Measurements from ENCODE around the gene SLC35F1. TPM values are rescaled to one million over a fixed set of nuclear protein-coding genes. Genes with fewer than 3 reads are reported as not detected.

Gene SLC35F1
- polyA plus RNA-seq, 3 donors from 2014 or later, result not detected

DNA sequence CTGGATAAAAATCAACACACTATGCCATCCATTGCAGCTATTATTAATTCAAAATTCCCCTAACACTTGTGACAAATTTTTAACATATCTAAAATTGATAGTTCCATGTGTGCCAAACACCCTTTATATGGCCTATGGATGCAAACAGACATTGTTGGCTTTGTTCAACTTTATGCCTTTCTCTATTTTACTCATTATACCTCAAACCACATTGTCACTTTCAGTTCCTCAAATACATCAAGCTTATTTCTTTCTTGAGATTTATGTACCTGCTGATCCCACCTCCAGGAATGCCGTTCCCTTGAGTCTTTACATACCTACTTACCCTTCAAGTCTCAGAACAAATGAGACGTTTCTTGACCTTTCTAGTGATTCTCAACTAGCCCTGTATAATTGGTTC, 447.6 kb downstream of the SLC35F1 start:
- DNase-seq, result no peak
- H3K4me3 Mint-ChIP-seq, result no peak overlapping the region
- peaks cover 4 to 9% (median 6%) of the 10 kb centered on the region in 3 donors for H3K27me3 Mint-ChIP-seq (ENCODE audit: low read depth in 3 of 3)
- peaks cover 0 to 3% (median 0%) of the 10 kb centered on the region in 3 donors for H3K36me3 Mint-ChIP-seq
- peaks cover 0 to 2% (median 0%) of the 10 kb centered on the region in 6 donors for H3K9me3 Mint-ChIP-seq
- H3K4me1 Mint-ChIP-seq, result no peaks in the 10 kb centered on the region
- no peak overlapping the region for H3K27ac Mint-ChIP-seq

DNA sequence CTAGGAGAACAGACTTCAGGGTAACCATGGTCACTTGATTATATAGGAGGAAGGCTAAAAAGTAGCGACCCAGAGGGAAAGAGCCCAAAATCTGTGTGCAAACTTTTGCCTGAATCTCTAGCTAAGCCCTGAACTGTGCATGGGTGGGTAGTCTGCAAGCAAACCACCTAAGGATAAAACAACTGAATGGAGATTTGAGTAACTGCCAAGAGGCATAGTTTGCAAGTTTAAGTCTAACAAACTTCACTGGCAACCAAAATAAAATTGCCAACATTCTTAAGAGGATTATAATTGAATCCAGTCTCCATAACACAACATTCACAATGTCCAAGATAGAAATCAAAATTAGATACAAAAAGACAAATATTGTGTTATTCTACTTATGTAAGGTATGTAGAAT, 449.0 kb downstream of the SLC35F1 start:
- Mint-ChIP-seq H3K9me3 (peaks cover 0 to 2% (median 0%) of the 10 kb centered on the region in 6 donors), H3K4me1 (no peaks in the 10 kb centered on the region), H3K27ac (no peak overlapping the region), H3K27me3 (ENCODE audit: low read depth in 3 of 3) (peaks cover 4 to 9% (median 6%) of the 10 kb centered on the region in 3 donors), H3K36me3 (peaks cover 0 to 3% (median 3%) of the 10 kb centered on the region in 3 donors), H3K4me3 (no peak overlapping the region)
- no peak for DNase-seq

DNA sequence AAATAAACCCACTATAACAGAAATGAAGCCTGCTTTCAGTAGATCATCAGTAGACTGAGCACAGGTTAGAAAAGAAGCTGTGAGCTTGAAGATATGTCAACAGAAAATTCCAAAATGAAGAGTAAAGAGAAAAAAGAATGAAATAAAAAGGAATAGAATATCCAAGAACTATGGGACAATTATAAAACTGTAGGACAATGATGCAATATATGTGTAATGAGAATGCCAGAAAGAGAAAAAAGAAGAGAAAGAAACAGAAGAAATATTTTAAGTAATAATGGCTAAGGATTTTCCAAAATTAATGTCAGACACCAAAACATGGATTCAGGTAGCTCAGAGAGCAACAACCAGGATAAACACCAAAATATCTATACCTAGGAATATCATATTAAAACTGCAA, 449.6 kb downstream of the SLC35F1 start:
- H3K27ac Mint-ChIP-seq, result no peak overlapping the region
- H3K9me3 Mint-ChIP-seq, result peaks cover 0 to 2% (median 0%) of the 10 kb centered on the region in 6 donors
- peaks cover 4 to 9% (median 6%) of the 10 kb centered on the region in 3 donors for H3K27me3 Mint-ChIP-seq (ENCODE audit: low read depth in 3 of 3)
- no peak for DNase-seq
- H3K36me3 Mint-ChIP-seq, result peaks cover 0 to 3% (median 3%) of the 10 kb centered on the region in 3 donors
- H3K4me1 Mint-ChIP-seq, result no peaks in the 10 kb centered on the region
- no peak overlapping the region for H3K4me3 Mint-ChIP-seq

Other genes starting within 250 kb of the SLC35F1 start
- gene NUS1, start 231.8 kb upstream of the SLC35F1 start, polyA plus RNA-seq, result 10 to 100 TPM; 16.4 to 18.7 (median 17.2) TPM

All from immature natural killer cell (primary cell).